GM12878 (cell line): ENCODE results near the gene COPS7A. TPM values are rescaled to one million over a fixed set of nuclear protein-coding genes. Genes with fewer than 3 reads are reported as not detected.
A peak's percentile ranks its signal among the peaks of the same experiment; 100 is the strongest.
"Not testable (repeated sequence)": the region's sequence is repeated elsewhere in the genome, so short reads cannot be mapped to it uniquely, and the experiment has no call there.

Source experiments
- ATAC-seq: fragments of 200-7000 bp; cut with Tn5 transposase; 3 replicates; pipeline ENCODE4 v1.9.1; 2020; ENCODE audit warnings: mild to moderate bottlenecking, moderate library complexity
- BruUV-seq: library from RNA; stranded (reverse); fragments of 400-500 nt; replicated peaks from 2 replicates; lab custom pipeline; 2021; lab: Mats Ljungman, UMichigan
- CTCF ChIA-PET: fragments of 300-600 bp; sonication (Branson Sonifier 250); formaldehyde crosslinking; extraction: SDS; loops from one replicate; lab custom pipeline; 2021; ENCODE audit warnings: inconsistent platforms; lab: Yijun Ruan, JAX
- POLR2A ChIA-PET: fragments of 350-600 bp; formaldehyde crosslinking; extraction: SDS; loops from one replicate; lab custom pipeline; 2021; ENCODE audit warnings: inconsistent platforms; lab: Charles Lee
- RAD21 ChIA-PET: fragments of 300-600 bp; sonication (Branson Sonifier 250); formaldehyde crosslinking; loops from one replicate; lab custom pipeline; 2023; ENCODE audit warnings: antibody characterized with exemption; ENCODE audit not compliant: unreplicated experiment; lab: Charles Lee
- SMC1A ChIA-PET: fragments of 300-600 bp; sonication (Branson Sonifier 250); formaldehyde crosslinking; loops from one replicate; lab custom pipeline; 2023; ENCODE audit not compliant: unreplicated experiment, uncharacterized antibody; lab: Charles Lee
- DNase-seq: peaks from one replicate; pipeline ENCODE4 v3.0.0-alpha.2; 2011; ENCODE audit warnings: low read depth, low spot score
- FAIRE-seq: peaks from 3 replicates; lab custom pipeline; 2011; peaks lifted over from hg19 to GRCh38; lab: Jason Lieb, UNC
- H2AFZ ChIP-seq: 2 replicates; pipeline ENCODE4 v1.6.0; 2011; ENCODE audit warnings: low read depth, low read length, control low read depth; ENCODE audit not compliant: control insufficient read depth
- H3K27ac ChIP-seq: 2 replicates; pipeline ENCODE4 v1.5.1; 2011; ENCODE audit warnings: control low read depth; ENCODE audit not compliant: control insufficient read depth, insufficient read depth
- H3K27me3 ChIP-seq, 2 experiments: replicated peaks in 1 of 2; 2 replicates each; pipeline versions ENCODE4 v1.6.0 to v1.6.1; 2011; ENCODE audit warnings: low read length in 1 of 2; ENCODE audit not compliant: control insufficient read depth in 2 of 2, insufficient read depth in 2 of 2
- H3K36me3 ChIP-seq, 2 experiments: 2 replicates each; pipeline ENCODE4 v1.5.1; 2011; ENCODE audit warnings: low read length in 1 of 2; ENCODE audit not compliant: control insufficient read depth in 2 of 2, insufficient read depth in 2 of 2
- H3K4me1 ChIP-seq: 2 replicates; pipeline ENCODE4 v1.6.1; 2011; ENCODE audit warnings: mild to moderate bottlenecking, low read length, moderate library complexity, mixed read lengths; ENCODE audit not compliant: control insufficient read depth, insufficient read depth
- H3K4me2 ChIP-seq: 2 replicates; pipeline ENCODE4 v1.6.0; 2011; ENCODE audit warnings: control low read depth; ENCODE audit not compliant: control insufficient read depth, insufficient read depth
- H3K4me3 ChIP-seq: fragments of 200-600 bp; sonication (generic); 2 replicates; pipeline ENCODE4 v1.5.1; 2016
- H3K79me2 ChIP-seq: 2 replicates; pipeline ENCODE4 v1.6.0; 2011; ENCODE audit warnings: low read length; ENCODE audit not compliant: control insufficient read depth, insufficient read depth
- H3K9ac ChIP-seq: 2 replicates; pipeline ENCODE4 v1.8.0; 2011; ENCODE audit warnings: low read length, control low read depth, mixed read lengths; ENCODE audit not compliant: control insufficient read depth, insufficient read depth
- H3K9me3 ChIP-seq: replicated peaks from 3 replicates; pipeline ENCODE4 v1.5.1; 2011; ENCODE audit warnings: mild to moderate bottlenecking, low read length; ENCODE audit not compliant: control insufficient read depth, insufficient read depth
- H4K20me1 ChIP-seq: 2 replicates; pipeline ENCODE4 v1.6.0; 2011; ENCODE audit not compliant: control insufficient read depth, insufficient read depth
- BCL3 ChIP-seq: IDR thresholded peaks from 2 replicates; pipeline ENCODE4 v1.6.1; 2011; ENCODE audit warnings: borderline replicate concordance, low read depth, mild to moderate bottlenecking, moderate library complexity, low read length; ENCODE audit not compliant: insufficient read depth, poor library complexity, severe bottlenecking
- MEF2B ChIP-seq: fragments of 450-650 bp; IDR thresholded peaks from 2 replicates; pipeline ENCODE4 v1.6.1; 2018; ENCODE audit warnings: mild to moderate bottlenecking, moderate library complexity; ENCODE audit not compliant: partially characterized antibody, poor library complexity, severe bottlenecking
- SREBF2 ChIP-seq: IDR thresholded peaks from 2 replicates; pipeline ENCODE4 v1.6.1; 2012; ENCODE audit warnings: mild to moderate bottlenecking, low read length
- WGBS: methylation state at CpG from one replicate; pipeline ENCODE4 v1.1.6; 2016; ENCODE audit warnings: low lambda C conversion rate; ENCODE audit not compliant: insufficient replicate concordance, insufficient coverage; ENCODE audit errors: missing lambda C conversion rate; 5-methylcytosine and 5-hydroxymethylcytosine counted together
- in situ Hi-C: fragments of 300-500 bp; cut with MboI; formaldehyde crosslinking; loops from 9 replicates; pipeline ENCODE4 v1.14.3; 2018; ENCODE audit warnings: mixed read lengths
- intact Hi-C: fragments of 100-400 bp; cut with micrococcal nuclease; formaldehyde crosslinking; loops from one replicate; pipeline ENCODE4 v1.14.2; 2022; ENCODE audit not compliant: unreplicated experiment
- polyA plus RNA-seq, 11 experiments: library from polyadenylated mRNA; depleted of rRNA in 4 of 11; unstranded in 6 of 11; stranded (reverse) in 5 of 11; fragments of >200 nt; fragmentation: Nextera tagmentation in 4 of 11; fragmentation: Illumina TruSeq in 1 of 11; extraction: Ambion mirVana in 4 of 11; extraction: Trizol in 1 of 11; gene quantifications; 1 replicate in 1 of 11; 2 replicates in 10 of 11; pipeline versions ENCODE4 v1.2.1 to v1.2.3, GENCODE V29; 2011 to 2016; ENCODE audit warnings: inconsistent platforms in 2 of 11, missing spikeins in 2 of 11, low read depth in 1 of 11
- total RNA-seq, 4 experiments: library from RNA; depleted of rRNA in 3 of 4; stranded (reverse); fragments of >200 nt in 3 of 4; fragmentation: Illumina TruSeq in 1 of 4; extraction: Trizol in 1 of 4; gene quantifications; 2 replicates each; pipeline versions ENCODE4 v1.2.1 to v1.2.3, GENCODE V29; 2013 to 2021

Gene COPS7A
- total and polyA plus RNA-seq, 10 of the 15 experiments (the other 5 are each of a cell fraction or from before 2014, with no cell fraction given), result 25.7 to 74.0 (median 51.9) TPM

GRCh38 chr12:6736754-6737153 is 12.9 kb downstream of the COPS7A start (continued):
- TF ChIP-seq SREBF2, result no peak

GRCh38 chr12:6742080-6742479 is 18.2 kb downstream of the COPS7A start:
- WGBS, result 88% methylated on average over 12 of the region's 12 CpGs
- CTCF ChIA-PET, result not testable (repeated sequence)

GRCh38 chr12:6742834-6743233 is 19.0 kb downstream of the COPS7A start:
- in situ Hi-C loops (no loop called here), intact Hi-C loops (no loop called here)
- FAIRE-seq, result peak; percentile 7
- Histone ChIP-seq H3K27me3 (no peaks in the 10 kb centered on the region), H3K4me1 (peaks cover 13% of the 10 kb centered on the region), H3K4me2 (no peak overlapping the region), H3K4me3 (no peak overlapping the region), H4K20me1 (no peaks in the 10 kb centered on the region), H3K36me3 (no peaks in the 10 kb centered on the region; a peak in 3 of 4 replicates), H2AFZ (no peak overlapping the region), H3K27ac (no peak overlapping the region), H3K79me2 (no peaks in the 10 kb centered on the region), H3K9ac (no peak overlapping the region), H3K9me3 (peaks cover 5% of the 10 kb centered on the region)
- WGBS, result 7% methylated on average over 3 of the region's 3 CpGs
- ATAC-seq, result peak; percentile 18; the same call in 1 of the 3 replicates
- RAD21 ChIA-PET, result no interaction called here
- no peak for DNase-seq
- BruUV-seq, result no TSS peak
- SMC1A ChIA-PET, result interaction anchor here (0.6 kb wide), 1 partner anchor 79 kb away, joined by 3 read pairs; no protein-coding TSS in a partner anchor
- no peak for TF ChIP-seq MEF2B
- no peak for TF ChIP-seq BCL3
- CTCF ChIA-PET, result no interaction called here
- POLR2A ChIA-PET, result interaction anchor here (0.6 kb wide), 1 partner anchor 319 kb away, joined by 3 read pairs; no protein-coding TSS in a partner anchor

More at GRCh38 chr12:6742080-6742479, 18.2 kb downstream of the COPS7A start:
- H3K79me2 ChIP-seq, H3K4me2 ChIP-seq, BruUV-seq, in situ Hi-C loops, H3K27me3 ChIP-seq, H3K36me3 ChIP-seq, DNase-seq, H3K4me3 ChIP-seq, H2AFZ ChIP-seq, H3K9ac ChIP-seq, H3K9me3 ChIP-seq, POLR2A ChIA-PET, RAD21 ChIA-PET, ATAC-seq, intact Hi-C loops, H3K27ac ChIP-seq, H4K20me1 ChIP-seq, FAIRE-seq: not testable (repeated sequence)
- H3K4me1 ChIP-seq, result peaks cover 13% of the 10 kb centered on the region
- SMC1A ChIA-PET, result interaction anchor here (0.6 kb wide), 1 partner anchor 79 kb away, joined by 3 read pairs; no protein-coding TSS in a partner anchor

- peaks cover 13% of the 10 kb centered on the region for H3K4me1 ChIP-seq
- RAD21 ChIA-PET, H3K27ac ChIP-seq, in situ Hi-C loops, H3K27me3 ChIP-seq, SMC1A ChIA-PET, H3K4me3 ChIP-seq, H3K9ac ChIP-seq, H3K36me3 ChIP-seq, BruUV-seq, ATAC-seq, H3K4me2 ChIP-seq, FAIRE-seq, H4K20me1 ChIP-seq, intact Hi-C loops, H2AFZ ChIP-seq, CTCF ChIA-PET, DNase-seq, H3K79me2 ChIP-seq, H3K9me3 ChIP-seq: not testable (repeated sequence)
- POLR2A ChIA-PET, result interaction anchor here (0.6 kb wide), 1 partner anchor 320 kb away, joined by 3 read pairs; no protein-coding TSS in a partner anchor
- 46% methylated on average over 7 of the region's 7 CpGs for WGBS
These were observed 19.5 kb downstream of the COPS7A start for GRCh38 chr12:6743300-6743699.
